ENCODE results near the gene CDC37L1.
"Not testable (repeated sequence)": the region's sequence is repeated elsewhere in the genome, so short reads cannot be mapped to it uniquely, and the experiment has no call there.

CDC37L1 gene

DNA sequence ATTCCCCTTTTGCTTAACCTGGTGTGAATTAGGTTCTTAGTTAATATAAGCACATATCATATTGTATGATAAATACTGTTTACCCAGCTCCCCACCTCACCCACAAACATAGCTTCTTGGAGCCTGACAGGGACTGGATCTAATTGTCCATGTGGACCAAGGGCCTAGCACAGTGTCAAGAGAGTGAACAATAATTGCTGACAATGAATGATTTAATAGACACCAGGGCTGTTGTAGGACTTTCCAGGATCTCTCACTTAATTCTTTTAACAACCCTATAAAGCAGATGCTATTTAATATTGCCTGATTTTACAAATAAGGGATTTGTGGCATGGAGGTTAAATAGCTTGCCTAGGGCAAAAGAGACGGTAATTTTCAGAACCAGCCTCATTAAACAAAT is 36.8 kb downstream of the CDC37L1 start:
- DNase-seq: no peak

DNA sequence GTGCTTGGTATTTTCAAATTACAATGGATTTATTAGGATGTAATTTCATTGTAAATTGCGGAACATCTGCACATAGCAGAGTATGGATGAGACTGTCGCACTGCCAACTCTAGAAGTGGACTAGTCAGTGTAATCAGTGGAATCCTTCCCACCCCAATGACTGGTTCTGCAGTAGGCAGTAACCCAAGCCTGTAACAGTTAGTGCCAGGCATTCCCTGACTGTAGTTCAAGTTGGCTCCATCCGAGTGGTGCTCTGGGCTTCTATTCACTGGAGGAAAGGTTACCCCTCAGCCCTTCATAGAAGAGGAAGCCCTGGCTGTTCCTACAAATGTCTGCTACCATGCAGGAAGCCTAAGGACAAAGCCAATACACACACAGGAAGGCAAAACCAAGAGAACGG is 38.4 kb downstream of the CDC37L1 start:
- no peak for DNase-seq

DNA sequence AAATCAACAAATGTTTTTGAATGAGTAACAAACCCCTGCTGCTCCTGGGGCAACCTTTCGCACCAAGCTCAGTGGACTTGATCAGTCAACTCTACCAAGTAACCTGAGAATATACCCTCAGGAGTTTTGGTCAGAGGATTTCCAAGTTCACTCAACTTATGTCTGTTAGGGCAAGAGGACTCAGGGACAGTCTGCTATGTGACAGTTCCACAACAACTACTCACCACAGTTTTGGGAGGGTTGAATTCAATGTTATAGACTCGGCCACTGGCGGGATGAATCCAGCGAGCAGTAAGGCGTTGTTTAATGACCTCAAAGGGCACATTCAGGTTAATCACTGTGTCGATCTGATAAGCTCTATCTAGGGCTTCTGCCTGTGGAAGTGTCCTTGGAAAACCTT is 39.5 kb downstream of the CDC37L1 start:
- no peak for DNase-seq

DNA sequence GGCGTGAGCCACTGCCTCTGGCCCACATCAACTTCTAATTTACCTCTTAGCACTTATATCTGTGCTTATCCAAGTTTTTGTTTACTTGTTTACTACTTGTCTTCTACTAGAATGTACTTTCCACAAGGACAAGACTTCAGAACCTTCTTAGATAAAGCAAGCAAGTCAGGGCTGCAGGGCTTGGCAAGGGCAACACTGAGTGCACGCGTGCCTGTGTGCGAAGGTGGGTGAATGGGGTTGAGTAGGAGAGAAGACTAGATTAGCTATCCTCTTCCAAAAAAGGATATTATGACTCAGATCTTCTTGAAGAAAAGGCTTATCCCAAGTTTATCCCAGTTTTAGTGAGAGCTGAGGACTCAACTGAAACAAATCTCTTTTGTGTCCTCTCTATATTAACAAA is 42.4 kb downstream of the CDC37L1 start:
- DNase-seq: no peak

DNA sequence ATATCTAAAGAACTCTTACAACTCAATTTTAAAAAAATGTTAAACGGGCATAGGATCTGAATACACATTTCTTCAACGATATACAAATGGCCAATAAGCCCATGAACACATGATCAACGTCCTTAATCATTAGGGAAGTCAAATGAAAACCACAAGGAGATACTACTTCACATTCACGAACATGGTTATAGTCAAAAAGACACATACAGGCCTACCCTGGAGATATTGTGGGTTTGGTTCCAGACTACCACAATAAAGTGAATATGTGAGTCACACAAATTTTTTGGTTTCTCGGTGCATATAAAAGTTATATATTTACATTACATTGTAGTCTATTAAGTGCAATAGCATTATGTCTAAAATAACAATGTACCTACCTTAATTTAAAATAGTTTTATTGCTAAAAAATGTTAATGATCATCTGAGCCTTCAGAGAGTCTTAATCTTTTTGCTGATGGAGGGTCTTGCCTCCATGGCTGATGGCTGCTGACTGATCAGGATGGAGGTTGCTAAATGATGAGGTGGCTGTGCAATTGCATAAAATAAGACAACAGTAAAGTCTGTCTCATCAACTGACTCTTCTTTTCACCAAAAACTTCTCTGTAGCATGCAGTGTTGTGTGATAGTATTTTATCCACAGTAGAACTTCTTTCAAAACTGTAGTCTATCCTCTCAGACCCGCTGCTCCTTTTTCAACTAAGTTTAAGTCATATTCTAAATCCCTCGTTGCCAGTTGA is 46.5 kb downstream of the CDC37L1 start:
- no peak for DNase-seq

DNA sequence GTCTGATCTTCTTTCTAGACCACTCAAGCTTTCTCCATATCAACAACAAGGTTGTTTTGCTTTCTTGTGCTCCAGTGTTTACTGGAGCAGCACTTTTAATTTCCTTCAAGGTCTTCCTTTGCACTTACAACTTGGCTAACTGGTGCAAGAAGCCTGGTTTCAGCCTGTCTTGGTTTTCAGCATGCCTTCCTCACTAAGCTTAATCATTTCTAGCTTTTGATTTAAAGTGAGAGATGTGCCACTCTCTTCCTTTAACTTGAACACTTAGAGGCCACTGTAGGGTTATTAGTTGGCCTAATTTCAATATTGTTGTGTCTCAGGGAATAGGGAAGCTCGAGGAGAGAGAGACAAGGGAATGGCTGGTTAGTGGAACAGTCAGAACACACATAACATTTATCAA is 48.2 kb downstream of the CDC37L1 start:
- no peak for DNase-seq

DNA sequence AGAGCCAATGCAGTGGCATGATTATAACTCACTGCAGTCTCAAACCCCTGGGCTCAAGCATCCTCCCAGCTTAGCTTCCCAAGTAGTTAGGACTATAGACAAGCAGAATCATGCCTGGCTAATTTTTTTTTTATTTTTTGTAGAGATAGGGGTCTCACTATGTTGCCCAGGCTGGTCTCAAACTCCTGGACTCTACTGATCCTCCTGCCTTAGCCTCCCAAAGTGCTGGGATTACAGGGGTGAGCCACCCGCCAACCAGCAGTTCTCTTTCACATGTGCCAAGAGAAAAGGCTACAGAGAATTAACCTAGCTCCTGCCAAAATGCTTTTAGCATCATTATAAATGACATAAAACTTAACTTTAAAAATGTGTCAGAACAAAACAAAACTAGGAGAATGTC is 53.5 kb downstream of the CDC37L1 start:
- DNase-seq: no peak

DNA sequence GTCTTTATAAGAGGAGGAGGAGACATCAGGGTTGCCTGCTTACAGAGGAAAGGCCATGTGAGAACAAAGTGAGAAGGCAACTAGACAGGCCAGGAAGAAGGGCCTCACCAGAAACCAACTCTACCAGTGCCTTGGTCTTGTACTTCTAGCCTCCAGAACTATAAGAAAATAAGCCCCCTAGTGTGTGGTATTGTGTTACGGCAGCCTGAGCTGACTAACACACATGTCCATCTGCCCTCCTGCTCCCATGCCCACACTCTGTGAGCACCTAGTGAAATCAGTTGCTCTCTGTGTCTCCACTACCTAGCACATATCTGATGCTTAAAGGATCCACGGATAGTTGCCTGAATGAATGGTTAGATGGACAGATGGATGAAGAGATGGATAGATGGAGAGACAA is 54.8 kb downstream of the CDC37L1 start:
- no peak for DNase-seq

DNA sequence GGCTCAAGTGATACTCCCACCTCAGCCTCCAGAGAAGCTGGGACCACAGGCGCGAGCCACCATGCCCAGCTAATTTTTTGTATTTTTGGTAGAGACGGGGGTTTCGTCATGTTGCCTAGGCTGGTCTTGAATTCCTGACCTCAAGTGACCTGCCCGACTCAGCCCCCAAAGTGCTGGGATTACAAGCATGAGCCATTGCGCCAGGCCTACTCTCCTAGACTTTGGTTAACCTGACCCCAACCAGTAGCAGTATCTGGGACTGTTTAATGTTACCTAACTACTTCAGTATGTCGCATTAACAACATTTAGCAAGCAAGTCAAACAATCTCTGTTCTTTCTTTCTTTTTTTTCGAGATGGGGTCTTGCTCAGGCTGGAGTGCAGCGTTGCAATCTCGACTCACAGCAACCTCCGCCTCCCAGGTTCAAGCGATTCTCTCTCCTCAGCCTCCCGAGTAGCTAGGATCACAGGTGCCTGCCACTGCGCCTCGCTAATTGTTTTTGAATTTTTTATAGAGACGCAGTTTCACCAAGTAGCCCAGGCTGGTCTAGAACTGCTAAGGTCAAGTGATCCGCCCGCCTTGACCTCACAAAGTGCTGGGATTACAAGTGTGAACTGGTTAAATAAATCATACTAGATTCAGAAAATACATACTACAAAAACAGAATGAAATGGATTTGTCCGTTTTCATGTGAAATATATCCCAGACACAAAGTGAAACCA is 59.7 kb downstream of the CDC37L1 start:
- DNase-seq: no peak

DNA sequence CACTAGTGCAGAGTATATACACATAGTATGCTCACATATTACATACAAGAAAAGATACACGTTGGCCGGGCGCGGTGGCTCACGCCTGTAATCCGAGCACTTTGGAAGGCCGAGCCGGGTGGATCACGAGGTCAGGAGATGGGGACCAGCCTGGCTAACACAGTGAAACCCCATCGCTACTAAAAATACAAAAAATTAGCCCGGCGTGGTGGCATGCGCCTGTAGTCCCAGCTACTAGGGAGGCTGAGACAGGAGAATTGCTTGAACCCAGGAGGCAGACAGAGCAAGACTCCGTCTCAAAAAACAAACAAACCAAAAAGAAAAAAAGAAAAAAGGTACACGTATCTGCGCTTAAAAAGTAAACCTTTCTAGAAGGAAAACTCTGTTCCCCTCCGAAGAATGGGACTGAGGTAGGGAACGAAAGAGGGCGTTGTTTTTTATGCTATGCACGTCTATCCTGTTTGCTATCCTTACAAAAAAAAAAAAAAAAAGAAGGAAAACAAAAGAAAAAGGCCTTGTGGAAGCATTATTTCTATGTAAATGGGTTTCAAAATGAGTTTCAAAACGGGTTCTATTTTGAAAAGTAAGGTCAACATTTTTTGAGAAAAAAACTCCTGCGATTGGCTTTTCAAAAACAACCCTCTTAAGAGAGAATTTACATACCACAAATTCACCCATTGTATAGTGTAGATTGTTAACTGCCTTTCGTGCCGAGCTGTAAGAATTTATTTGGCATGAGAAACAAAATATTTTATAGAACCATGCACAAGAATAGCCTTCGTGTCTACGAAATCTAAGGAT is 60.4 kb downstream of the CDC37L1 start:
- no peak for DNase-seq

DNA sequence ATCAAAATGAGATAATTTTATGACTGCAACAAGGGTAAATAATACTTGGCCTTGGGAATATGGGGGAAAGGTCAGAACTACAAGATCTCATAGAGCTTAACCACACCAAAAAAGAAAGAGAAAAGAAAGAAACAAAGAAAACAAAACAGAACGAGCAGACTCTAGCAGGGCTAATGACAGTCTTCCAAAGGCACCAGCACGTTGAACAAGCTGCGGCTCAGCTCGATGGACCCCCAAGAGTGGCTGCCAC is 60.9 kb downstream of the CDC37L1 start:
- no peak for DNase-seq

DNA sequence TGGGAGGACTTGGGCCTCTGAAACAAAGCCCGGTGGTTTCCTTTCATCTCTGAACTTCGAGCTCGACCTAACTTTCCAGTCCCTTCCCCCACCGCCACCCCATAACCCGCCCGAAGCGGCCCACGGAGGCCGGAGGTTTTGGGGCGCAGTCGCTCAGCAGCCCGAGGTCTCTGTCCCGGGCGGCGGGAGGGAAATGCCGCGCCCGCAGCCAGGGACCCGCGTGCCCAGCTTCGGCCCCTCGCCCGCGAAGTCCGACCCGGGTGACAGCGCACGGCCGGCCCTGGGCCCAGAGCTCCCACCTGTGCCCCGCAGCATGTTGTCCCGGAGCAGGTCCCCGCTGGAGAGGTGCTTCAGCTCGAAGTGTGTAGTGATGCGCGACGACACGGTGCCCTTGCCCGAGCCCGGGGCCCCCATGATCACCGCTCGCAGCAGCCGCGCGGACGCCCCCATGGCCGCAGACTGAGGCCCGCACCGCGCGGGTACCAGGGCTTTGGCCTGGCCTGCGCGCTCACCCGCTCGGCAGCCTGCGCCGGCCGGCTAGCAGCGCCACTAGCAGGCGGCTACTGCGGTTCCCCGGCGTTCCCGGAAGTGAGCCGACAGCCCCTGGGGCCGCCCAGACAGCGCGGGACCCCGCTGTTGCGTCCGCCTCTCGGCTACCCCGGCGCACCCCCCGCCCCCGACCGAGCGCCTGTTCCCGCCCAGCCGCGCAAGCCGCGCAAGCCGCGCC is 61.4 kb downstream of the CDC37L1 start, which contains the start of gene AK3:
AK3 (minus strand) TSS at position 565 of the 727 bp plus-strand sequence; CDS start at position 450, 115 bp downstream.
- DNase-seq: peak in 1 of 2 experiments; percentile 18

DNA sequence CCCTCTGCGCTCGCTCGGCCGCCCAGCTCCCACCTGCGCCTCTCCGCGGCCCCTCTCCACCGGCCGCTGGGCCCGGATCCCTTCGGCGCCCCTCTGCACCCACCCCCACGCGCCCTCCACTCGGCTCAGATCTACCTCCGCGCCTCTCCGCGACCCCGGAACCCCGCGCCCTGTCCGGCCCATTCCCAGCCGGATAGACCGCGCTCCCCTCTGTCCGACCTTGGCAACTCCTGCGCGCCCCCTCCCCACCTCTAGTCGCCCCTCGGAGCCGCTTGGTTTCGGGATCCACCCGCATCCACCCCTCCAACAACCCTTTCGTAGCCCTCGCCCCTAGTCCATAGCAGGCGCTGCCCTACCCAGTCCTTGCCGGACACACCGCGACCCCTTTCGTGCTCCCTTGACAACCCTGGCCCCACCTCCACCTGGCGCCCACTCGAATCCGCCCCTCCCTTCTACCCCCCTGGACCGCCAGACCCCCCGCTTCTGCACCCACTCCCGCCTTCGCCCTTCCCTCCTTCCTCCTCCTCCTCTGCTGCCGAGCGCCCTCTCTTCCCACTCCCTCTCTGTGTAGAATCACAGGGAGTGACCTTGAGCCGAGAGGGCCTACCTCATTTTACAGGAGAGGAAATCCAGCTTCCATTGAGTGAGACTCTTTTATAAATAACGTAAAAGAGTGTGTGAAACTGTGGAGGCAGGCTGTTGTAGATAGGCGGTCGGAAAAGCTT is 62.2 kb downstream of the CDC37L1 start:
- no peak for DNase-seq

DNA sequence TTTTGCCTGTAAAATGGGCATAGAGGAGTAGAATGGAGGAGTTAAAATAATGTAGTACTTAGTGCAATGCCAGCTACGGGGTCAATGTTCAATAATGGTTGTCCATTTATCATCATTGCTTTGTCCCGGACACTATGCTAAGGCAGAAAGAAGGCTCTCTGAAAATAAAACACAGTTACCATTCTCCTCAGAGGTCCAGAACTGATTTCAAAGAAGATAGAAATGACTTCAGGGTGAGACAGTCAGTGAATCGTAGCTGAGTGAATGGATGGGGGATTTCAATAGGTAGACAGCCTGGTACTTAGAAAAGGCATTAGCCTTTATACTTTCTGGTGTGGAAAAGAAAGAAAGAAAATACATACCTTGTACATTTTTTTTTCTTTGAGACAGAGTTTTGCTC is 62.9 kb downstream of the CDC37L1 start:
- no peak for DNase-seq

DNA sequence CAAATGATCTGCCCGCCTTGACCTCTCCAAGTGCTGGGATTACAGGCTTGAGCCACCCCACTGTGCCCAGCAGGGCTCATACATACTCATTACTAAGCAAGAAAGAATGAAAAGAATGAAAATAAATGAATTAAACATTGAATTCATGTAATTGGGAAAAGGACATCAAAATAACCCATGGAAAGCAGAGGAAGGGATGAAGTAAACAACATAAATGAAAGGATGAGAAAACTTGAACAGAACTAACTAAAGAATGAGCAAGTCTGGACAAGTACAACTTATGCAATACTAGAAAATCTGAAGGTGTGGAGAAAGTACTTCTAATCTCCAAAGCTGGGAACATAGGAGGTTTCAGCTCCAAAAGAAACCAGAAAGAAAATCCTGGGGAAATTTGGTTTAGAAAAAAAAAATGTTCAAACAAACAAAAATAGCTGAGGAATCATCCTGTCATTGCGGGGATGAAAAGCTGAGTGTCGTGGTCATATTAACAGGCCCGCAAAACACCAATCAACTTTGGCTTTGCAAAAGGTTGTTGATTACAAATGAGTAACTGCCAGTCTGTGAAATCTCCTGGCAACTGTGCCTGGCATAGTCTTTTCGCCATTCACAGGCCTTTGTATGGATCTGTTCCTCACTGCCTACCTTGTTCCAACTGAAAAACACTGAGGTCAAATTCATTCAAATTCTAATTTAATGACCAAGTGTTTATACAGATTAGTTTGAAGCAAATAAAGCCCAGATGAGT is 63.9 kb downstream of the CDC37L1 start:
- no peak for DNase-seq

DNA sequence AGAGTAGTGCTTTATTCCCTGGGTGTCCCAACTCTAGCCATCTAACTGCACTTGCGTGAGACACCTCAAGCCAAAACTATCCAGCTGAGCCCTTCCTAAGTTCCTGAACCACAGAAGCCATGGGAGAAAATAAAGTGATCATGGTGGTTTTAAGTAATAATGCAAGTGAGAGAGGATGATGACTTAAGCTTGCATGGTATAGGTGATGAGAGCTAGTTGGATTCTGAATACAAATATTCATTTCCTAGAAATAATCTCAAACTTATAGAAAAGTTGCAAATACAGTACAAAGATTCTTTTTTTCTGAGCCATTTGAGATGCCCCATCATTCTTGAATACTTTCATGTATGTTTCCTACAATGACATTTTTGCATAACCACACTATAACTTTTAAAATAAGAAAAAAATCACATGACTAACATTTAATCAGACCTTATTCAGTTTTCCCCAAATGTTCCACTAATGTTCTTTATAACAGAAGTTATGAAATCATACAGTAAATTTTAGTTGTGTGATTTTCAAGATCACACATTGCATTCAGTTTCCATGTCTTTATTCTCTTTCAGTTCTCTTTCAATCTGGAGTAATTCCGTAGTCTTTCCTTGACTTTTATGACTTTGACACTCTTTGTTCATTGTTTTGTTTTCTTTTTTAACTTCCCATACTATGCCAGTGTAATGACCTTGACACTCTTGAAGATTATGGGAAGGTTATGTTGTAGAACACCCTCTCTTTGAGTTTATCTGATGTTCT is 67.1 kb downstream of the CDC37L1 start:
- DNase-seq: no peak

DNA sequence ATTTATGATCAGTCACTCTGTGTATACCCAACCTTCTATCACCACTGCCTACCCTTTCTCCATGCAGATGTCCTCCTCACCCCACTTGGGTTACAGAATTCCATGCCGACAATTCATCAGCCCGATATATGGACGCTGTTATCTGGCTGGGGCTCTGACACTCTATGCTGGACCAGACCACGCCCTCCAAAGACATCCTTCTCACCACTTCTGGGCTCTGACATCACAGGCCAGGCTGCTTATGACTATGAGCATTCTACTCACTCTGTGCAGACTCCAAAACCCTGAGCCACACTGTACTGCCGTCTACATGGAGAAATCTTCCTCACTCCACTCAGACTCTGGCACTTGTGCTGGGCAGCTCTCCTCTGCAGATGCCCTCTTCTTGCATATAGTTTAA is 69.2 kb downstream of the CDC37L1 start:
- DNase-seq: no peak

DNA sequence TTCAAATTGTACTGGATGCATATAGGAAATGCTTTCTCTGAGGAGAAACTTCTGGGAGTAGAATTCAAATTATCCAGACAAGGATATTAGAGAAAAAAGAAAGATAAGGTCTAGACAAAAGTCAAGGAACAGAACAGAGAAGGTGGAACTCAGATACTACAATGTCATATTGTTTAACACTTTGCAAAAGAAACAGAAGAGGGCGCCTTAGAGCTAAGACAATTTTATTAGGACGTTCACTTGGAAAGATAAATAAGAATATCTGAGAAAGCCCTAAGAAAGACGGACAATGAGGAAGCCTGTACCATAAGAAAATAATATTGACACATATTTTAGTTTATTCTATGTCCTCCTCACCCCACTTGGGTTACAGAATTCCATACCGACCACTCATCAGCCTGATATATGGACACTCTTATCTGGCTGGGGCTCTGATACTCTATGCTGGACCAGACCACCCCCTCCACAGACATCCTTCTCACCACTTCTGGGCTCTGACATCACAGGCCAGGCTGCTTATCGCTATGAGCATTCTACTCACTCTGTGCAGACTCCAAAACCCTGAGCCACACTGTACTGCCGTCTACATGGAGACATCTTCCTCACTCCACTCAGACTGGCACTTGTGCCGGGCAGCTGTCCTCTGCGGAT is 70.8 kb downstream of the CDC37L1 start:
- peak in 1 of 2 experiments; percentile 21 for DNase-seq

DNA sequence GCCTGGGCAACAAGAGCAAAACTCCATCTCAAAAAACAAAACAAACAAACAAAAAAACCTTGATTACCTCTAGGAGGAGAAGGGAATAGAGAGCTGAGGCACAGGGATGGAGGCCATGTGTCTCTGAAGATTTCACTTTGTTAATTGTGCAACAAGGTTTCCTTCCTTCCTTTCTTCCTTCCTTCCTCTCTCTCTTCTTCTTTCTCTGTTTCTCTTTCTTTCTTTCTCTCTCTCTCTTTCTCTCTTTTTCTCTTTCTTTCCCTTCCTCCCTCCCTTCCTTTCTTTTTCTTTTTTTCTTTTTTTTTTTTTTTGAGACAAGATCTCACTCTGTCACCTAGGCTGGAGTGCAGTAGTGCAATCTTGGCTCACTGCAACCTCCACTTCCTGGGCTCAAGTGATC is 75.2 kb downstream of the CDC37L1 start:
- not testable (repeated sequence) for DNase-seq

DNA sequence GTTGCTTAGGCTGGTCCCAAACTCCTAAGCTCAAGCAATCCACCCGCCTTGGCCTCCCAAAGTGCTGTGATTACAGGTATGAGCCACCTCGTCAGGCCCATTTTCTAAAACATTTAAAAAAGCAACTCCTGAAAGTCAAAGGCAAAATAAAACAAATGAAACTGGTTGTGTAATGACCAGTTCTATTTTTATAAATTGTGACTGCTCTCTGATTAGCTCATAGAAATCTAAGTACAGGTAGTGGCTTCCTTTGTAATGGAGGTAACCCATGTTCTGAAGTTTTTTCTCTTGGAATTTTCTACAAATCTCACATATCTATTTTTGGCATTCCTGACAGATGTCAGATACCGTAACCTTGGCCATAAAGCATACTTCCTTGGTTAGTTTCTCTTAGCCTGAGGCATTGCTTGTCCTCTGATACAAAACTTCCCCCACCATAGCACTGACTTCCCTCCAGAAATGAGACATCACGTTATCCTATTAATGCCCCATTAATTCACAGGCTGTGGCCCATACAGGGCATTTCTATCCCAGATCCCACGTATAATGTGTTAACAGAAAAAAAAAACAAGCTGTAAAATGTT is 75.7 kb downstream of the CDC37L1 start:
- no peak for DNase-seq
